OCI-LY1 (cell line): ENCODE results near the gene FBXO28.

Experiments used
- CTCF ChIP-seq: fragments of 200-600 bp; sonication (generic), shearing (Covaris generic); IDR thresholded peaks from 2 replicates; pipeline ENCODE4 v1.5.1; 2017; ENCODE audit warnings: mild to moderate bottlenecking, antibody characterized with exemption, low read length, moderate library complexity, mixed read lengths
- EZH2 ChIP-seq: fragments of 200-600 bp; sonication (generic), shearing (Covaris generic); IDR thresholded peaks from 2 replicates; pipeline ENCODE4 v1.8.0; 2017; ENCODE audit warnings: borderline replicate concordance, mixed run types, mild to moderate bottlenecking, antibody characterized with exemption, low read length, moderate library complexity, mixed read lengths

- no peak for TF ChIP-seq CTCF
- no peak for TF ChIP-seq EZH2
Observed at GRCh38 chr1:224189561-224189960, 75.7 kb downstream of the FBXO28 start.
